ENCODE data around the gene SEPTIN8.
A peak's percentile ranks its signal among the peaks of the same experiment; 100 is the strongest.

SEPTIN8 gene

DNA sequence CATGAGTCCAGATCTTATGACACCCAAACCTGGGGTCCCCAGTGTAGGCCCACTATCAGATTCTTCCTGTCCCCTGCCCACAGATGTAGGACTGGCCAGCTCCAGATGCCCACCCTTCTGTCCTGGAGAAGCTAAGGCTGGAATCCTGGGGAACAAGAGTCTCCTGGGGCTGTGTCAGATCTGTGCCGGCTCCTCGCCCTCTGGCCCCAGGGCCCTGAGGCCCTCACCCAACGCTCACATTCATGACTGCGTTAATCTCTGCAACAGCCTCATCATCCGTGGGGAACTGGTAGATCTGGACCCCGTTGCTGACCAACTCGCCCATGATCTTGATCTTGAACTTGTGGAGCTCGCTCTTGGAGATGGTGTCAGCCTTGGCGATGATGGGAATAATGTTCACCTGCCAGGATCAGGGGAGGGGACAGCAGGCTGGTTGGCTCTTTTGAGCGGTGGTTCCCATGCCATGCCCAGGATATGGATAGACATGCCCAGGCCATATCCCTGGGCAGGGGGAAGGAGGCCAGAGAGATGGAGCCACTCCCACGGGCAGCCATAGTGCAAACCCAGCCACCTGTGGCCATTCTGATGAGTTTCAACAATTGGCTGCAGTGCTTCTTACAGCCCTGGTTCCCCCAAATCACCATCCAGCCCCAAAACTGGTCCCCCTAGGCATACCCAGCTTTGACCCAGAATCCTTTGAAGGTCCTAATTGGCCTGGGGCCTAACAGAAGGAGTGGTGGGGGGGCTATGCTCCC is 14.6 kb downstream of the SEPTIN8 start:
- no peak overlapping the region for H4K91ac ChIP-seq (ENCODE audit: low read depth, low read length)
- H3K9me3 ChIP-seq (ENCODE audit: insufficient read depth, low read depth, low read length), result no peaks in the 10 kb centered on the region
- no peak overlapping the region for H3K4ac ChIP-seq (ENCODE audit: low read depth, low read length)
- peaks cover 13% of the 10 kb centered on the region for H3K79me2 ChIP-seq (ENCODE audit: control insufficient read depth, insufficient read depth, low read length, poor library complexity)
- H3K14ac ChIP-seq (ENCODE audit: low read length), result no peak overlapping the region
- no peak overlapping the region for H4K8ac ChIP-seq (ENCODE audit: low read depth, low read length)
- WGBS (ENCODE audit: extremely low coverage, insufficient coverage, insufficient read length), result no CpG with 5 or more reads among the region's 11 CpGs
- H2BK120ac ChIP-seq (ENCODE audit: insufficient read depth, low read length, poor library complexity), result no peak overlapping the region
- peaks cover 32 to 52% of the 10 kb centered on the region in 2 experiments for H3K4me1 ChIP-seq (ENCODE audit: control insufficient read depth in 1 of 2, insufficient read depth in 2 of 2, low read length in 2 of 2)
- no peak overlapping the region for H2AFZ ChIP-seq (ENCODE audit: insufficient read depth, low read length, poor library complexity)
- H3K27ac ChIP-seq (ENCODE audit: low read depth, low read length), result no peak overlapping the region
- no peak overlapping the region for H2BK5ac ChIP-seq (ENCODE audit: low read depth, low read length, poor library complexity)
- no peak overlapping the region for H3K4me3 ChIP-seq (ENCODE audit: low read depth, low read length)
- H3K27me3 ChIP-seq (ENCODE audit: insufficient read depth, low read length), result no peaks in the 10 kb centered on the region
- peak overlapping the region; percentile 3 for H3K18ac ChIP-seq (ENCODE audit: low read length)
- no peak overlapping the region for H4K12ac ChIP-seq (ENCODE audit: low read depth, low read length)
- H3K4me2 ChIP-seq (ENCODE audit: low read length), result no peak overlapping the region
- no peak overlapping the region for H3K23ac ChIP-seq (ENCODE audit: low read length)
- H3K36me3 ChIP-seq (ENCODE audit: control insufficient read depth in 1 of 2, insufficient read depth in 2 of 2, low read length in 2 of 2), result peaks cover 80 to 89% of the 10 kb centered on the region in 2 experiments
- DNase-seq, result no peak
- no peak overlapping the region for H2BK12ac ChIP-seq (ENCODE audit: low read length)
- H3K9ac ChIP-seq (ENCODE audit: low read length), result no peak overlapping the region
- no peak overlapping the region for H2AK5ac ChIP-seq (ENCODE audit: low read length)
- H3K79me1 ChIP-seq (ENCODE audit: low read length), result peaks cover 21% of the 10 kb centered on the region

DNA sequence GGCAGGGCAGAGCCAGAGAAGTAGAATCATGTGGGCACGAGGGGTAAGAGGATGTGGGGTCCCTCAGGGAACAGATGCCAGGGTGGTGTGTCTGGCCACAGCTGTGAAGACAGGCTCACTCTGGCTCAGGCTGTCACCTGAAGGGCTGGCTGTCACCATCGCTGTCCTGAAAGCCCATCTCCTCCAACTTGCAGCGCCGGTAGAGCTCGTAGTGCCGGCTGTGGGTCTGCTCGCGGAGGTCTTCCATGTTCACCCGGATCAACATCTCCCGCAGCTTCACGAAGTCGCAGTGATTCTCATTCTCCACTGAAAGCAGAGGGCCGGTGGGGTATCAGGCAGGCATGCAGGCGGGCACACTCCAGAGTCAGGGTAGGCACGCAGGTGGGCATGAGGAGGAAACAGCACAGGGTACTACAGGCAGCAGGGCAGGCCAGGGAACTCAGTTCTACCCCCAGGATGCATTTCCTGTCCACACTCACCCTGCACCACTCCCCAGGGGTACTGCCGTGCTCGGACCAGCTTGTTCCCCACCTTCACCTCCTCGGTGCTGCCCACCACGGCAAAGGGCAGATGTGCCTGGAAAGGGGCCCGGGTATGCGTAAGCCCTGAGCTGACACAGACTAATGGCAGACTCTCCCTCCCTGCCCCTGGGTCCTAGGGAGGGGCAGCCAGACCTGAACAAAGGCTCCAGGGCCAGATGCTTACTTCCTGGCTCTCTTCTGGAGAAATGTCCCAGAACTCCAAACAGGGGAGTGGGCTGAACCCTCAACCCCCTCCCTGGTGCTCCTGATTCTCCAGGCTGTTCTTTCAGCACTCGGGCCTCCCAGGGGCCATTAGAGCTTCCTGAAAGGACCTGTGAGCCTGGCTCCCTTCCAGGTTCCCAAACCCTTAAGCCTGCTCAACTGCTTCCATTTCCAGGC is 15.5 kb downstream of the SEPTIN8 start:
- H3K27ac ChIP-seq (ENCODE audit: low read depth, low read length), result no peak overlapping the region
- H3K4ac ChIP-seq (ENCODE audit: low read depth, low read length), result no peak overlapping the region
- peaks cover 81 to 88% of the 10 kb centered on the region in 2 experiments for H3K36me3 ChIP-seq (ENCODE audit: control insufficient read depth in 1 of 2, insufficient read depth in 2 of 2, low read length in 2 of 2)
- H2BK120ac ChIP-seq (ENCODE audit: insufficient read depth, low read length, poor library complexity), result no peak overlapping the region
- no CpG with 5 or more reads among the region's 22 CpGs for WGBS (ENCODE audit: extremely low coverage, insufficient coverage, insufficient read length)
- no peak overlapping the region for H3K23ac ChIP-seq (ENCODE audit: low read length)
- H2BK5ac ChIP-seq (ENCODE audit: low read depth, low read length, poor library complexity), result no peak overlapping the region
- H3K14ac ChIP-seq (ENCODE audit: low read length), result no peak overlapping the region
- H2AK5ac ChIP-seq (ENCODE audit: low read length), result no peak overlapping the region
- no peak overlapping the region for H3K9ac ChIP-seq (ENCODE audit: low read length)
- H3K9me3 ChIP-seq (ENCODE audit: insufficient read depth, low read depth, low read length), result no peaks in the 10 kb centered on the region
- H4K8ac ChIP-seq (ENCODE audit: low read depth, low read length), result no peak overlapping the region
- no peak for DNase-seq
- no peaks in the 10 kb centered on the region for H3K27me3 ChIP-seq (ENCODE audit: insufficient read depth, low read length)
- no peak overlapping the region for H4K91ac ChIP-seq (ENCODE audit: low read depth, low read length)
- peaks cover 6% of the 10 kb centered on the region for H3K79me2 ChIP-seq (ENCODE audit: control insufficient read depth, insufficient read depth, low read length, poor library complexity)
- no peak overlapping the region for H3K4me3 ChIP-seq (ENCODE audit: low read depth, low read length)
- no peak overlapping the region for H4K12ac ChIP-seq (ENCODE audit: low read depth, low read length)
- peaks cover 23 to 44% of the 10 kb centered on the region in 2 experiments for H3K4me1 ChIP-seq (ENCODE audit: control insufficient read depth in 1 of 2, insufficient read depth in 2 of 2, low read length in 2 of 2)
- peak overlapping the region; percentile 2 for H3K18ac ChIP-seq (ENCODE audit: low read length)
- H3K4me2 ChIP-seq (ENCODE audit: low read length), result no peak overlapping the region
- peaks cover 13% of the 10 kb centered on the region for H3K79me1 ChIP-seq (ENCODE audit: low read length)
- no peak overlapping the region for H2BK12ac ChIP-seq (ENCODE audit: low read length)
- H2AFZ ChIP-seq (ENCODE audit: insufficient read depth, low read length, poor library complexity), result no peak overlapping the region

DNA sequence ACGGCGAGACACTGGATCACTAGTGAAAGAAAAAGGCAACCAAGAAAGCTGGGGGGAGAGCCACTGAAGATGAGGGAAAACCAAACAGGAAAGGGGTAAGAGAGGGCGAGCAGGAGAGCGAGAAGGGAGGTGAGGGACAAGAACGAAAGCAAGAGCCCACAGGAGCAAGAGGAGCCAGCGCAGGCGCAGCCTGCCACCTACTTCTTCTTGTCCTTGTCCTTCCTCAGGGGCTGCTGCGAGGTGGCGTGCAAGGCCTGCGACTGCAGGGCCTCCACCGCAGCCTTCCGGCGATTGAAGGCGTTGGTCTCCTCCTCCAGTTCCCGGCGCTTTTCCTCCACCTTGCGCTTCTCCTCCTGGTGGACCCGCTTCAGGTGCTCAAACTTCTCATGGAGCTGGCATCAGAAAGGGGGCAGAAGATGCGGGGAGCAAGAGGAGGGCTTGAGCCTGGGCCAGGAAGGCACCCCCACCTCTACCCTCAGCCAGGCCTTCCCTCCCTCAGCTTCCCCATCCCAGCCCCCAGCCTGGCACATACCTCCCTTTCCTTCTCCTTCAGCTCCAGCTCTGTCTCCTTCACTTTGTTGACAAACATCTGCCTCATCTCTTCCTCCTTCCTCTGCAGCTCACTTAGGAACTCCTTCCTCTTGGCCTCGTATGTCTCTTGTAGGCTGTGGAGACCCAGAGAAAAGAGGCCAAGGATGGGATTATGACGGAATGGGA is 16.3 kb downstream of the SEPTIN8 start:
- peaks cover 10% of the 10 kb centered on the region for H3K79me1 ChIP-seq (ENCODE audit: low read length)
- no peak overlapping the region for H3K14ac ChIP-seq (ENCODE audit: low read length)
- no peak overlapping the region for H2AK5ac ChIP-seq (ENCODE audit: low read length)
- H3K4me1 ChIP-seq (ENCODE audit: control insufficient read depth in 1 of 2, insufficient read depth in 2 of 2, low read length in 2 of 2), result peaks cover 19 to 36% of the 10 kb centered on the region in 2 experiments
- no peaks in the 10 kb centered on the region for H3K27me3 ChIP-seq (ENCODE audit: insufficient read depth, low read length)
- no peak overlapping the region for H3K4ac ChIP-seq (ENCODE audit: low read depth, low read length)
- peaks cover 2% of the 10 kb centered on the region for H3K79me2 ChIP-seq (ENCODE audit: control insufficient read depth, insufficient read depth, low read length, poor library complexity)
- H2BK5ac ChIP-seq (ENCODE audit: low read depth, low read length, poor library complexity), result no peak overlapping the region
- peak overlapping the region; percentile 27 for H3K18ac ChIP-seq (ENCODE audit: low read length)
- no peak overlapping the region for H3K4me3 ChIP-seq (ENCODE audit: low read depth, low read length)
- H4K8ac ChIP-seq (ENCODE audit: low read depth, low read length), result no peak overlapping the region
- no peak overlapping the region for H3K4me2 ChIP-seq (ENCODE audit: low read length)
- H3K27ac ChIP-seq (ENCODE audit: low read depth, low read length), result peak overlapping the region; percentile 81
- peaks cover 77 to 87% of the 10 kb centered on the region in 2 experiments for H3K36me3 ChIP-seq (ENCODE audit: control insufficient read depth in 1 of 2, insufficient read depth in 2 of 2, low read length in 2 of 2)
- no peak overlapping the region for H4K12ac ChIP-seq (ENCODE audit: low read depth, low read length)
- H3K9ac ChIP-seq (ENCODE audit: low read length), result no peak overlapping the region
- H2AFZ ChIP-seq (ENCODE audit: insufficient read depth, low read length, poor library complexity), result no peak overlapping the region
- DNase-seq, result no peak
- H3K9me3 ChIP-seq (ENCODE audit: insufficient read depth, low read depth, low read length), result no peaks in the 10 kb centered on the region
- no peak overlapping the region for H4K91ac ChIP-seq (ENCODE audit: low read depth, low read length)
- no peak overlapping the region for H2BK120ac ChIP-seq (ENCODE audit: insufficient read depth, low read length, poor library complexity)
- WGBS (ENCODE audit: extremely low coverage, insufficient coverage, insufficient read length), result no CpG with 5 or more reads among the region's 21 CpGs
- H3K23ac ChIP-seq (ENCODE audit: low read length), result no peak overlapping the region
- H2BK12ac ChIP-seq (ENCODE audit: low read length), result no peak overlapping the region

DNA sequence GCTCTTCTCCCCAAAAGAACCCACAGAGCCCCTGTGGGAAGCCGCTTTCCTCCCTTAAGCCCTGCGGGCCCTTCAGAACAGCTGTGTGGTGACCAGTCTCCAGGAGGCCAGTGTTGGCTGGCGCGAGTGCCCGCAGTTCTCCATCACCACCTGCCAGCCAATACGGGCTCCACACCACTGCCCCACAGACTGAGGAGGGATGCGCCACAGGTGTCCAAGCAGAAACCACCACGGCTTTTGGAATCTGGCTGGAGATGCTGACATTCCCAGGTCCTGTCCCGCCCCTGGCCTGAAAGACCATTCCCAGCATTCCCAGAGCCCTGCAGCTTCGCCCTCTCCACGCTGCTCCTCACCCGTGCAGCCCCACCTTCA is 17.0 kb downstream of the SEPTIN8 start:
- Histone ChIP-seq H3K18ac (ENCODE audit: low read length) (peak overlapping the region; percentile 27), H3K79me2 (ENCODE audit: control insufficient read depth, insufficient read depth, low read length, poor library complexity) (no peaks in the 10 kb centered on the region), H4K12ac (ENCODE audit: low read depth, low read length) (no peak overlapping the region), H2AFZ (ENCODE audit: insufficient read depth, low read length, poor library complexity) (no peak overlapping the region), H3K79me1 (ENCODE audit: low read length) (peaks cover 10% of the 10 kb centered on the region), H3K36me3 (ENCODE audit: control insufficient read depth in 1 of 2, insufficient read depth in 2 of 2, low read length in 2 of 2) (peaks cover 69 to 82% of the 10 kb centered on the region in 2 experiments), H3K14ac (ENCODE audit: low read length) (peak overlapping the region; percentile 7), H3K4me2 (ENCODE audit: low read length) (no peak overlapping the region), H3K23ac (ENCODE audit: low read length) (no peak overlapping the region), H3K27me3 (ENCODE audit: insufficient read depth, low read length) (no peaks in the 10 kb centered on the region), H3K27ac (ENCODE audit: low read depth, low read length) (peak overlapping the region; percentile 81), H2BK5ac (ENCODE audit: low read depth, low read length, poor library complexity) (no peak overlapping the region), H3K9ac (ENCODE audit: low read length) (no peak overlapping the region), H4K91ac (ENCODE audit: low read depth, low read length) (peak overlapping the region; percentile 1), H3K4me1 (ENCODE audit: control insufficient read depth in 1 of 2, insufficient read depth in 2 of 2, low read length in 2 of 2) (peaks cover 22 to 37% of the 10 kb centered on the region in 2 experiments), H3K4ac (ENCODE audit: low read depth, low read length) (no peak overlapping the region), H2BK12ac (ENCODE audit: low read length) (no peak overlapping the region), H2AK5ac (ENCODE audit: low read length) (no peak overlapping the region), H3K9me3 (ENCODE audit: insufficient read depth, low read depth, low read length) (no peaks in the 10 kb centered on the region), H2BK120ac (ENCODE audit: insufficient read depth, low read length, poor library complexity) (no peak overlapping the region), H4K8ac (ENCODE audit: low read depth, low read length) (no peak overlapping the region), H3K4me3 (ENCODE audit: low read depth, low read length) (no peak overlapping the region)
- no CpG with 5 or more reads among the region's 12 CpGs for WGBS (ENCODE audit: extremely low coverage, insufficient coverage, insufficient read length)
- no peak for DNase-seq
